ENCODE measurements around the gene PRAMEF2.
"Not testable (repeated sequence)": the region's sequence is repeated elsewhere in the genome, so short reads cannot be mapped to it uniquely, and the experiment has no call there.

GRCh38 chr1:12856786-12857185, at the start of gene PRAMEF2:
- TF ChIP-seq MAFK (IDR thresholded peaks at IDR 0.05; ENCODE audit: partially characterized antibody); CTCF (IDR thresholded peaks at IDR 0.05); HEYL (CRISPR knock-in tag; IDR thresholded peaks at IDR 0.05); POLR2A (IDR thresholded peaks at IDR 0.05; ENCODE audit: low read length); GATA3 (IDR thresholded peaks at IDR 0.05; ENCODE audit: borderline replicate concordance); EP300 (IDR thresholded peaks at IDR 0.05): not testable (repeated sequence)

All from A549 (cell line).